KMS-11 (cell line): ENCODE data around the gene DCAF5.

Source experiments
- H2AFZ ChIP-seq: fragments of 200-600 bp; sonication (generic); 2 replicates; pipeline ENCODE4 v1.6.1; 2016; ENCODE audit warnings: antibody characterized with exemption, mixed run types, low read depth
- H3K27ac ChIP-seq: fragments of 200-600 bp; sonication (generic); 2 replicates; pipeline ENCODE4 v1.6.1; 2016; ENCODE audit warnings: mild to moderate bottlenecking, mixed run types
- H3K27me3 ChIP-seq: fragments of 200-600 bp; sonication (generic); 2 replicates; pipeline ENCODE4 v1.6.1; 2017; ENCODE audit warnings: mild to moderate bottlenecking, low read depth, mixed run types, moderate library complexity; ENCODE audit not compliant: insufficient read depth
- H3K36me3 ChIP-seq: fragments of 200-600 bp; sonication (generic); 2 replicates; pipeline ENCODE4 v1.6.1; 2017; ENCODE audit warnings: mild to moderate bottlenecking, mixed run types; ENCODE audit not compliant: insufficient read depth
- H3K4me1 ChIP-seq: fragments of 200-600 bp; sonication (generic); 2 replicates; pipeline ENCODE4 v1.6.1; 2016; ENCODE audit warnings: mild to moderate bottlenecking, low read depth, mixed run types; ENCODE audit not compliant: poor library complexity, severe bottlenecking
- H3K4me2 ChIP-seq: fragments of 200-600 bp; sonication (generic); 2 replicates; pipeline ENCODE4 v1.7.0; 2016; ENCODE audit warnings: mild to moderate bottlenecking, mixed run types
- H3K4me3 ChIP-seq: fragments of 200-600 bp; sonication (generic); IDR thresholded peaks from 2 replicates; pipeline ENCODE4 v1.6.1; 2017; ENCODE audit warnings: low read depth, low read length, mixed read lengths; ENCODE audit not compliant: insufficient read depth
- H3K79me2 ChIP-seq: fragments of 200-600 bp; sonication (generic); 2 replicates; pipeline ENCODE4 v1.6.1; 2016; ENCODE audit warnings: low read depth, mixed run types; ENCODE audit not compliant: insufficient read depth
- H3K9ac ChIP-seq: fragments of 200-600 bp; sonication (generic); 2 replicates; pipeline ENCODE4 v1.6.1; 2016; ENCODE audit warnings: mild to moderate bottlenecking, mixed run types
- H4K20me1 ChIP-seq: fragments of 200-600 bp; sonication (generic); 2 replicates; pipeline ENCODE4 v1.6.1; 2016; ENCODE audit warnings: mild to moderate bottlenecking, mixed run types; ENCODE audit not compliant: insufficient read depth
- TF ChIP-seq, protein P1 (sequence below): fragments of 200-600 bp; sonication (generic); conservative IDR thresholded peaks from 2 replicates; pipeline ENCODE4 v1.6.1; 2017; ENCODE audit warnings: low read depth, mild to moderate bottlenecking, antibody characterized with exemption, low read length, moderate library complexity, mixed read lengths

Gene DCAF5

DNA sequence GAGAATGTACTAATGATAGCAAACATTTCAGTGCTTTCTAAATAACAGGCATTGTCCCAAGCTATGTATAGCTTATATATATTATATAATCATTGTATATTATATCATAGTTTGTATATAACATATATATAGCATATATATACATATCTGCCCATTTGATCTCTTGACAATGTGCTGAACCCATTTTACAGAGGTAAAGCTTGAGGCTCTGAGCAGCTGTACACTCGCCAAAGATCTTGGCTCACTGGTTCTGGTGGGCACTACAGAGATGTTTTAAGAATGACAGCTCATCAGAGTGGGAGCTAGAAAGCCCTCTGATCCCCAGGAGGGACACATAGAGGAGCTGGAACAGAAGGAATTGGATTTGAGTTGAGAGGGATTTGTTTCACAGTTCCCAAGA is 105.7 kb downstream of the DCAF5 start:
- Histone ChIP-seq H3K27ac (no peak overlapping the region), H3K27me3 (no peaks in the 10 kb centered on the region), H3K36me3 (no peaks in the 10 kb centered on the region), H3K4me1 (no peaks in the 10 kb centered on the region), H2AFZ (no peak overlapping the region), H3K9ac (no peak overlapping the region), H3K79me2 (no peaks in the 10 kb centered on the region), H3K4me3 (no peak overlapping the region), H4K20me1 (no peaks in the 10 kb centered on the region), H3K4me2 (no peak overlapping the region)
- TF ChIP-seq, protein P1, sequence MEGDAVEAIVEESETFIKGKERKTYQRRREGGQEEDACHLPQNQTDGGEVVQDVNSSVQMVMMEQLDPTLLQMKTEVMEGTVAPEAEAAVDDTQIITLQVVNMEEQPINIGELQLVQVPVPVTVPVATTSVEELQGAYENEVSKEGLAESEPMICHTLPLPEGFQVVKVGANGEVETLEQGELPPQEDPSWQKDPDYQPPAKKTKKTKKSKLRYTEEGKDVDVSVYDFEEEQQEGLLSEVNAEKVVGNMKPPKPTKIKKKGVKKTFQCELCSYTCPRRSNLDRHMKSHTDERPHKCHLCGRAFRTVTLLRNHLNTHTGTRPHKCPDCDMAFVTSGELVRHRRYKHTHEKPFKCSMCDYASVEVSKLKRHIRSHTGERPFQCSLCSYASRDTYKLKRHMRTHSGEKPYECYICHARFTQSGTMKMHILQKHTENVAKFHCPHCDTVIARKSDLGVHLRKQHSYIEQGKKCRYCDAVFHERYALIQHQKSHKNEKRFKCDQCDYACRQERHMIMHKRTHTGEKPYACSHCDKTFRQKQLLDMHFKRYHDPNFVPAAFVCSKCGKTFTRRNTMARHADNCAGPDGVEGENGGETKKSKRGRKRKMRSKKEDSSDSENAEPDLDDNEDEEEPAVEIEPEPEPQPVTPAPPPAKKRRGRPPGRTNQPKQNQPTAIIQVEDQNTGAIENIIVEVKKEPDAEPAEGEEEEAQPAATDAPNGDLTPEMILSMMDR: no peak

DNA sequence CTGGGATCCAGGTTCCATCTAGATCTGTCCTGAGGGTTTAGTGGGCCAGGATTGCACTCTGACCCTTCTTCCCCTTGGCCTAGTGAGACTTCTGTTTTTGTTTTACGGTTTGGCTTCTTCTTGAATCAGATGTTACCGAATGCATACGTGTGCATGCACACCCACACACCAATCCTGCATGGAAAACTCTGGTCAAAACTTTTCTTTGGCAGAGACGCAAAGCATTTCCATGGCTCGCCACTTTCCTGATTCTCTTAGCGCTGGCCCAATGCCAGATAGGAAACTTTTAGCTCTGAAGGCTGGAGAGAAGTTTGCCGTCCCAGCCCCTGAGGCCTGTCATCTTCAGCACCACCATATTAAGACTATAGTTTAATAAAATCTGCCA is 106.5 kb downstream of the DCAF5 start:
- Histone ChIP-seq H3K4me3 (no peak overlapping the region), H3K36me3 (no peaks in the 10 kb centered on the region), H3K9ac (no peak overlapping the region), H3K4me1 (no peaks in the 10 kb centered on the region), H4K20me1 (no peaks in the 10 kb centered on the region), H2AFZ (no peak overlapping the region), H3K79me2 (no peaks in the 10 kb centered on the region), H3K27me3 (no peaks in the 10 kb centered on the region), H3K27ac (no peak overlapping the region), H3K4me2 (no peak overlapping the region)
- TF ChIP-seq, protein P1: no peak

DNA sequence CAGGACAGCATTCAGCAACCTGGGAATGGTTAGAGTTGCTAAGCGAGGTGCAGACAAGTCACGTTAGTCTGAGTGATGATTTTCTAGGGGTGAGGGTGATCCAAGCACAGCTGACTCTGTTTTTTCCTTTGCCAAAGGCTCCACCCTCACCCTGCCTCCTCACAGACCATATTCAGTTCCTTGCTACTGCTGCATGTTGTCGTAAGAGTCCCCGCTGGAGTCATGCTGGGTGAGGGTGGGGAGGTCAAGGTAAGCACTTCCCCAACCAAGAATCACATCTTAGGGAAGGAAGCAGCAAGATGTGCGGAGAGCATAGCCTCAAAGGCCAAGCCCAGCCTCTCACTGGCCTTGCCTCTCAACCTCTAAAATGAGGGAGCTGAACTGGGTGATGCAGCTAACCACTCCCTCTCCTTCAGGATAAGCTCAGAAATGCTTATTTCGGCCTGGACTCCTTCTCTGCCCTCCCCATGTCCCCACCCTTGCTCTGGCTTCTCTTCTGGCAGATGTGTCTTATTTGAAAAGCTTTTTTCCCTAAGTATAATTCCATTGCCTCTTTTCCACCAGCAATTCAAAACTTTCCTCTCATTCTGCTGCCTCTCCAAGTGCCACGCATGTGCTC is 107.0 kb downstream of the DCAF5 start:
- no peaks in the 10 kb centered on the region for H3K36me3 ChIP-seq
- TF ChIP-seq, protein P1: no peak
- H3K4me1 ChIP-seq: no peaks in the 10 kb centered on the region
- no peak overlapping the region for H3K27ac ChIP-seq
- H2AFZ ChIP-seq: no peak overlapping the region
- no peaks in the 10 kb centered on the region for H3K79me2 ChIP-seq
- no peak overlapping the region for H3K4me3 ChIP-seq
- H3K27me3 ChIP-seq: no peaks in the 10 kb centered on the region
- no peak overlapping the region for H3K4me2 ChIP-seq
- H3K9ac ChIP-seq: no peak overlapping the region
- no peaks in the 10 kb centered on the region for H4K20me1 ChIP-seq

DNA sequence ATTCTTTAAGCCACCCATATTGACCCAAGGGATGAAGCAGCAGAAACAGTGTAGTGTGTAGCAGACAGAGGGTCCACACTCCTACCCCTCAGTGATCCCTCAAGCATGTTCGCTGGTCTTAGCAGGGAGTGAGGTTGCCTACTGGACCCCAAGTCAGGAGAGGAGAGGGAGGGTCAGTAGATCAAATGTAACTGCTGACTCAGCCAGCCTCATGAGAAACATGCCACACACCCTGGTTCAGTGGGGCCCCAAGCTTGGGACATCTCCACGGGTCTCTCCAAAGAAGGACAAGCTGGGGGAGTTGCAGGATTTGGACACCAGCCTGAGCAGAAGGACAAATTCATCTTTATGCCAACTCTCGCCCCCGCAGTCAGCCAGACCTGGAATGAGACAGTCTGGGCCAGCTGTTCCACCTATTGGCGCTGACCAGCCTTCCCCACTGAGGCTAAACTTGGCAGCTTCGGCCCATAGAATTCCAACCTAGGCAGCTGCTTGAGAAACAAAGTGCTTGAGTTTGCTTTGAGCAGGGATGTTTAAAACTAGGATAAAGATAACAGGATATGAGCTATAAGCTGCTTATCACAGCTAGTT is 107.9 kb downstream of the DCAF5 start:
- Histone ChIP-seq H2AFZ (no peak overlapping the region), H3K4me2 (no peak overlapping the region), H3K4me1 (no peaks in the 10 kb centered on the region), H3K79me2 (no peaks in the 10 kb centered on the region), H4K20me1 (no peaks in the 10 kb centered on the region), H3K36me3 (no peaks in the 10 kb centered on the region), H3K4me3 (no peak overlapping the region), H3K27me3 (no peaks in the 10 kb centered on the region), H3K27ac (no peak overlapping the region), H3K9ac (no peak overlapping the region)
- TF ChIP-seq, protein P1: no peak
